Measurements from ENCODE around the gene NUCB1.
"Not testable (repeated sequence)": the region's sequence is repeated elsewhere in the genome, so short reads cannot be mapped to it uniquely, and the experiment has no call there.

NUCB1 gene

GRCh38 chr19:48899781-48900476 lies at the start of gene NUCB1:
Gene NUCB1, plus strand, starts transcription at chr19:48900312. Its CDS starts 485 bp downstream, at chr19:48900797.
- peak; percentile 98 for DNase-seq (ENCODE audit: low spot score)

GRCh38 chr19:48852292-48852691 lies 47.8 kb upstream of the NUCB1 start:
- peak; percentile 31 for DNase-seq (ENCODE audit: low spot score)

DNA sequence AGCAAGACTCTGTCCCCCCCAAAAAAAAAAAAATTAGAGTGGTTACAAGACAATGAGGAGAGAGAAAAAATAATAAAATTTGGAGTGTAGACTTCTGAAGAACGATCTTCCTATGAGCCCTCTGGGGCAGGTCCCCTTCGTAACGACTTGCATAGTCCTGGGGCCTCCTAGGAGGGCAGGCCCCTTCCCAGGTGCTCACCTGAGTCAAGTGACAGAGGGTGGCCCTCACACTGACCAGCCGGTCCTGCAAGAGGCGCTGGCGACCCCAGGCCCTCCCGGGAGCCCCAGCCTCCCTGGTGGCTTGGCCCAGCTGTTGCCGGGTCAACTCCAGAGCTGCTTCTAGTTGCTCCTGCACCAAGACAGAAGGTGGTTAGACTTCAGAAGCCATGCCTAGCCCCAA lies 46.6 kb upstream of the NUCB1 start:
- peak; percentile 21 for DNase-seq (ENCODE audit: low spot score)

- DNase-seq (ENCODE audit: low spot score) = no peak
Measured at GRCh38 chr19:48854103-48854502, 46.0 kb upstream of the NUCB1 start.

DNA sequence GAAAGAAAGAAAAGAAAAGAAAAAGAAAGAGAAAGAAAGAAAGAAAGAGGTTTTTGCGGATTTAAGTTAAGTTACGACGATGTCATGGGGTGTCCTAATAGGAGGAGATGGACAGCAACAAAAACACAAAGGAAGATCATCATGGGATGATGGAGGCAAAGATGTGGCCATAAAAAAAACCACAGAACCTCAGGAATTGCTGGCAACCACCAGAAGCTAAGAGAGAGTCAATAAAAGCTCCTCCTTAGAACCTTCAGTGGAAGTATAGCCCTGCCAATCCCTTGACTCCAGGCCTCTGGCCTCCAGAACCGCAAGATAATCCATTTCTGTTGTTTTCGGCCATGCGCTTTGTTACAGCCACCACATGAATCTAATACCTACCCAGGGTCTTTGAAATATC lies 43.2 kb upstream of the NUCB1 start:
- DNase-seq (ENCODE audit: low spot score) = no peak

DNA sequence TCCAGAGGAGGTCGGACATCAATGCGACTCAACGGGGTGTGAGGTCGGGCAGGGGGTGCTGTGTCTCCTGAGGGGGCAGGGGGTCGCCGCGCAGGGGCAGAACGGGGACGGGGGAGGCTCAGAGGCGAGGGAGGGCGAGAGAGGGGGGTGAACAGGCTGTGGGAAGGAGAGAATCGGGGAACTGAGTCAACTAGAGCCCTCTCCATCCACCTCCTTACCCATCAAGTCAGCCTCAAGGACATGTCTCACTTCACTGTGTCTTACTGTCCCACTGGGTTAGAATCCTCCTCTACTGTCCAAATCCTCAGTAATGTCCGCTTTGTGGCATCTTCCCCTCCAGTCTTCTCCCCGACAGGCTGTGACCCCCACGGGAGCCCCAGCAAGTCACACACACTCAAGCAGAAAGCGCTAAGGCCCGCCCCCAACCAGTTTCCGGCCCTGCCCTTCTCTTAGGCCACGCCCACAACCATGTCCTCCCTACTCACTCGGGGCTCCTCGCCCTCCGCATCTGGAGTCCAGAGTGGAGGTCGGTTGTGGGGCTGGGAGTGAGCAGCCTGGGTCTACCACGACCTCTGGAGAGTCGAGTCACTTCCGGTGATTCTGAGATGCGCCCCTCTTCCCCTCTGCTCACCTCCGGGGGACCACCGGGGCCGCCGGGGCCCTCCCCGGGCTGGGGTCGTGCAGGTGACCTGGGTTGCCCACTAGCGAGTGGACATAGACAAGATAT lies 41.0 kb upstream of the NUCB1 start:
- peak; percentile 36 for DNase-seq (ENCODE audit: low spot score)

DNA sequence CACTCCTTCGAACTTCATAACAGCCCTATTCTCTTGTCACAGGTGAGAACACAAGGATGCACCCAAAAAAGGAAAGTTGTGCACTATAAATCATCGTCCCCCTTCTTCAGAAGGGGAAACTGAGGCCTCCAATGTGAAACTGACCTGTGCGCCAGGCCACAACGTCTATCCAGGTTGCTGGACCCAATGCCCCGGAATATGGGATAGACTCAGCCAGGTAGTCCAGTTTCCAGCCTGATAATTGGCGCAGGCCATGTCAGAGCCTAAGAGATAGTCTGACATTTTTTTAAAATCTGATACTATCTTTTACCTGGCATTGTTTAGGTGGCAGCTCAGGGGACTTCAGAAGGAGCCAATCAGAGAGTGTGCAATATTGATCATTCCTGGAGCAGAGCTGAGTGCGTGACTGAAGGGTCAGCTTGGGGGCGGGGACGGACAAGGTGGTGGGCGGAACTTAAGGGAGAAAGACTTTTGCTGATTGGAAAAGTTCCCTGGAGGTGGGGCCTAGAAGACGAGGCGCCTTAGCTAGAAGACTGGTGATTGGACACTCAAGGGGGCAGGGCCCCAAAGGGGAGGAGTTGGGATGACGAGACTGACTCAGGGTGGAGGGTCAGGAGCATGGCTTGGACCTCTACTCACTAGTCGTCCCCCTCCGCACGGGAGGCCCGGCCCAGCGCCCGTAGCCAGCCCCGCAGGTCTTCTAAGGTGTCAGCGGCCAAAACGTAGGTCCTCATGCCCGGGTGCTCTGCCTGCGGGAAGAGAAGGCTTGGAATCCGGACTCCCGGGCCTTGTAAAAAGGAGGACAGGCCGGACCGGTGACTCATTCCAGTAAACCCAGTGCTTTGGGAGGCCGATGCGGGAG lies 40.2 kb upstream of the NUCB1 start:
- no peak for DNase-seq (ENCODE audit: low spot score)

GRCh38 chr19:48861313-48861712 lies 38.8 kb upstream of the NUCB1 start:
- DNase-seq (ENCODE audit: low spot score) = no peak

DNA sequence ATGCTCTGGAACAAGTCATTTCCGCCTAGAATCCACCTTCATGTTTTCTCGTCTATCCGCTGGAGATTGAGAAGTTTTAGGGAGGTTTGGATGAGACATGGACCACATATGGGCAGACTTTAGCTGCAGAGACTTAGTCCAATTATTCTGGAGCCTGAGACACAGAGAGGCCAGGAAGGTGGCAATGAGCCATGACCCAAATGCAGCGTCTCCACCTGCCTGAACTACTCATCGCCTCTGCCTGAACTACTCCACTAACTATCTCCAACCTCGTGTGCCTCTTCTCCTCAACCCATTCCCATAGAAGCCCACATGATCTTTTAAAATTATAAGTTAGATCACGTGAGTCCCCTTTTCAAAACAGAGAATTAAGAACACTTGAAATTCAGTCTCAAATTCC lies 37.3 kb upstream of the NUCB1 start:
- no peak for DNase-seq (ENCODE audit: low spot score)

- no peak for DNase-seq (ENCODE audit: low spot score)
Measured at GRCh38 chr19:48866692-48867091, 33.4 kb upstream of the NUCB1 start.

DNA sequence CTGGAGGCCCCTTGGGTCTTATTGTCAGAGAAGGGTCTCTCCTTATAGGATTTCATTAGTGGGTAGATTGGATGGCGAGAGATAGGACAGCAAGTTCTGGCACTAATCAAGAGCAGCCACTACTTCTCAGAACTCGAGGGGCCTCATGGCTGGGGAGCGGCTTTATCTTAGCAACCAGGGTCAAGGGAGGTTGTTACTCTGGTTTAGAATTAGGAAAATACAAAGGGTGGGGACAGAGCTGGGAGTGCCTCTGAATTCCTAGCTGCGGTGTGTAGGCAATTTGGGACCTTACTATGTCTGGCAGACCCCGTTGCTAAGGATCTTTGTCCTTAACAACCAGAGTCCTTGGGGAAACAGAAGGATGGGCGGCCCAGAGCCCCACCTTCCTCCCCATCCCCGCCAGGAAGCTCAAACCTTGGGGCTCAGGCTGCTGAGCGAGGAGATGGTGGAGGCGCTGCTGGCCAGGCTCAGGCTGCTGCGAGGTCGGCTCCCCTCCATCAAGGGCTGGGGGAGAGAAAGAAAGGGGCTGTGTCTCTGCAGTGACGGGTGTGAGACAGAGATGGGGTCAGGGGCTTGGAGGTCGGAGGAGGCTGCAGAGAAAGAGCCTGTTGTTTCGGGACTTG lies 32.9 kb upstream of the NUCB1 start:
- DNase-seq (ENCODE audit: low spot score) = no peak

GRCh38 chr19:48867746-48868113 lies 32.4 kb upstream of the NUCB1 start:
- DNase-seq (ENCODE audit: low spot score) = no peak

DNA sequence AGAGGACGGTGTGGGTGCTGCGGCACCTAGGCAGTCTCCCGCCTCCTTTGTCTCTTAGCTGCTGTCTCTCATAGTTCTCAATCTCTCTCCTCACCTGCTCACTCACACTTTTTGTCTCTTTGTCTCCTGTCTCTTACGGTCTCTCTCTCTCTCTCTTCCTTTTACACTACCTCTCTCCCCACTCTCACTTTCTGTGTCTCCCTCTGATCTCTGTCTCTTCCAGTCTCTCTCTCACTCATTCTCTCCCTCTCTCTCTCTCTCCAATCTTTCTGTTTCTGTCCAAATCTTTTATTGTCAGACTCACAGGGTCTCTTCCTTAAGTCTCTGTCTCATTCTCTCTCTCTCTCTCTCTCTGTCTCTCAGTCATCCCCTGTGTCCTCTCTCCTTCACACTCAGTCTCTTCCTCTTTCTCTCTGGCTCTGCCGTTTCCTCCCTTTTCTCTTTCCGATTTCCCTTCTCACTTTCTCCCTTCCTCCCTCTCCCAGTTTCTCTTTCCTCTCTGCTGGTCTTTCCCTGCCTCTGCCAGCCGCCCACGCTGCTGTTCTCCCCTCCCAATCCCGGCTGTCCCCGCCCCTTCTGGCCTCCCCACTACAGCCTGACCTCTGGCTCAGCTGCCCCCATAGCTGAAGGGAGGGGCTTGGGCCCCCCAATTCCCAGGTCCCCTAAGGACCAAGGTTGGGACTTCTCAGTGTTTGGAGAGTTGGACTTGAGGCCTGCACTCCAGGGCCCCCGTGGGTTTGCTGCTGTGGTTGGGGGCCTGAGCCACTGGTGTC lies 31.8 kb upstream of the NUCB1 start, which contains the start of gene PLEKHA4:
Gene PLEKHA4 (minus strand): TSS at position 504 of the 773 bp plus-strand sequence. CDS start 997 bp downstream, outside the sequence.
- DNase-seq (ENCODE audit: low spot score) = no peak

DNA sequence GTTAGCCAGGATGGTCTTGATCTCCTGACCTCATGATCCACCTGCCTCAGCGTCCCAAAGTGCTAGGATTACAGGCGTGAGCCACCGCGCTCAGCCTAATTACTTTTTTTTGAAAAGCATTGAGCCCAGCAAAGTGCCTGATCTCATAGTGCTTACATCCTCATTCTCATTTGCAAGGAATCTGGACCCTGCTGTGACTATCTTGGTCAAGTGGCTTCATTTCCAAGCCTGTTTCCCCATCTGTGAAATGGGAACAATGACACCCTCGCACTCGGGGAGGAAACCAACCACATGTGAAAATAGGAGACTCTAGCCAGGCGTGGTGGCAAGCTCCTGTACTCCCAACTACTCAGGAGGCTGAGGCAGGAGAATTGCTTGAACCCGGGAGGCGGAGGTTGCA lies 30.1 kb upstream of the NUCB1 start:
- no peak for DNase-seq (ENCODE audit: low spot score)

DNA sequence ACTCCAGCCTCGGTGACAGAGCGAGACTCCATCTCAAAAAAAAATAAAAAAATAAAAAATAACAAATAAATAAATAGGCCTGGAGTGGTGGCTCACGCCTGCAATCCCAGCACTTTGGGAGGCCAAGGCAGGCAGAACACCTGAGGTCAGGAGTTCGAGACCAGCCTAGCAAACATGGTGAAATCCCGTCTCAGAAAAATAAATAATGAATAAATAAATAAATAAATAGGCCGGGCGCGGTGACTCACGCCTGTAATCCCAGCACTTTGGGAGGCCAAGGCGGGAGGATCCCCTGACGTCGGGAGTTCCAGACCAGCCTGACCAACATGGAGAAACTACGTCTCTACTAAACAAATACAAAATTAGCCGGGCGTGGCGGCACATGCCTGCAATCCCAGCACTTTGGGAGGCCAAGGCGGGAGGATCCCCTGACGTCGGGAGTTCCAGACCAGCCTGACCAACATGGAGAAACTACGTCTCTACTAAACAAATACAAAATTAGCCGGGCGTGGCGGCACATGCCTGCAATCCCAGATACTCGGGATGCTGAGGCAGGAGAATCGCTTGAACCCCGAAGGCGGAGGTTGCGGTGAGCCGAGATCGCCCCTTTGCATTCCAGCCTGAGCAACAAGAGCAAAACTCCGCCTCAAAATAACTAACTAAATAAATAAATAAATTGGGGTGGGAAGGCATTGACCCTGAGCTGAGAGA lies 28.5 kb upstream of the NUCB1 start:
- not testable (repeated sequence) for DNase-seq (ENCODE audit: low spot score)

DNA sequence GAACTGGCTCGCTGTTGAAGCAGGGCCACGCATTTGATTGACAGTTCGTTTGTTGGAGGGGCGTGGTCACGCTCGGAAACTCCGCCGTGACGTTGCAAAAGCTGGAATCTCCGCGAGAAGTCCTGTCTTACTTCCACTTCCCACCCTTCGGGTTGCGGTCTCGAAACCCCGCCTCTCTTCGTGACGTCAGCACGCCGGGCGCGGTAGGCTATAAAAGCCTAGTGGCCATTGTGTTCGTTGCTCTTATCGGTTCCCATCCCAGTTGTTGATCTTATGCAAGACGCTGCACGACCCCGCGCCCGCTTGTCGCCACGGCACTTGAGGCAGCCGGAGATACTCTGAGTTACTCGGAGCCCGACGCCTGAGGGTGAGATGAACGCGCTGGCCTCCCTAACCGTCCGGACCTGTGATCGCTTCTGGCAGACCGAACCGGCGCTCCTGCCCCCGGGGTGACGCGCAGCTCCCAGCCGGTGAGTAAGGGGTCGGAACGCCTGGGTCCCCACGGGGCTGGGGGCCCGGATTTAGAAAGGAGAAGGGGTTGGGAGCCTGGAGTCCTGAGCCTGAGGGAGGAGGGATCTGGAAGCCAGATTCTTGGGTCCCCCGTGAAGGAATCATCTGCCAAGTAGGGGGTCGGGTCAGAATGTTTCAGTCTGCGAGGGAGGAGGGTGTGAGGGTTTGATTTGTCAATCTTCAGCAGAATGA lies 27.8 kb upstream of the NUCB1 start, which contains the start of gene PPP1R15A:
Gene PPP1R15A (plus strand): TSS at position 240 of the 702 bp plus-strand sequence. CDS start 813 bp downstream, outside the sequence.
- DNase-seq (ENCODE audit: low spot score) = peak; percentile 94

GRCh38 chr19:48872884-48873475 lies 27.1 kb upstream of the NUCB1 start:
- DNase-seq (ENCODE audit: low spot score) = peak; percentile 58

- no peak for DNase-seq (ENCODE audit: low spot score)
Measured at GRCh38 chr19:48873476-48874302, 26.4 kb upstream of the NUCB1 start.

Measured in D341Med (cell line).